AG20443 (cell line): ENCODE data around the gene STAC3.

Source experiments
- DNase-seq: peaks from one replicate; pipeline ENCODE4 v3.0.0; 2012; ENCODE audit warnings: low spot score, mixed read lengths

The STAC3 gene

GRCh38 chr12:57210461-57210860, 40.5 kb downstream of the STAC3 start:
- no peak for DNase-seq

GRCh38 chr12:57209916-57210315, 41.1 kb downstream of the STAC3 start:
- no peak for DNase-seq

GRCh38 chr12:57208631-57209282, 42.2 kb downstream of the STAC3 start:
- no peak for DNase-seq

GRCh38 chr12:57207731-57208630, 43.0 kb downstream of the STAC3 start:
- DNase-seq: no peak

GRCh38 chr12:57205931-57206330, 45.1 kb downstream of the STAC3 start:
- no peak for DNase-seq

- no peak for DNase-seq
Measured at GRCh38 chr12:57205186-57205585, 45.8 kb downstream of the STAC3 start.

GRCh38 chr12:57204454-57204853, 46.5 kb downstream of the STAC3 start:
- DNase-seq: no peak

GRCh38 chr12:57203791-57204190, 47.2 kb downstream of the STAC3 start:
- no peak for DNase-seq

- no peak for DNase-seq
Measured at GRCh38 chr12:57203201-57203600, 47.8 kb downstream of the STAC3 start.

GRCh38 chr12:57202321-57202720, 48.7 kb downstream of the STAC3 start:
- DNase-seq: no peak

GRCh38 chr12:57201631-57202030, 49.4 kb downstream of the STAC3 start:
- no peak for DNase-seq

GRCh38 chr12:57201219-57201618, 49.8 kb downstream of the STAC3 start:
- no peak for DNase-seq

GRCh38 chr12:57200497-57200896, 50.5 kb downstream of the STAC3 start:
- DNase-seq: no peak

- no peak for DNase-seq
Measured at GRCh38 chr12:57199191-57199590, 51.8 kb downstream of the STAC3 start.

- no peak for DNase-seq
Measured at GRCh38 chr12:57198329-57198728, 52.7 kb downstream of the STAC3 start.

- no peak for DNase-seq
Measured at GRCh38 chr12:57196956-57197355, 54.0 kb downstream of the STAC3 start.

GRCh38 chr12:57196439-57196838, 54.5 kb downstream of the STAC3 start:
- no peak for DNase-seq

- DNase-seq: no peak
Measured at GRCh38 chr12:57195611-57196371, 55.2 kb downstream of the STAC3 start.

- DNase-seq: no peak
Measured at GRCh38 chr12:57195186-57195585, 55.8 kb downstream of the STAC3 start.

- DNase-seq: no peak
Measured at GRCh38 chr12:57194253-57194652, 56.7 kb downstream of the STAC3 start.

GRCh38 chr12:57193706-57194245, 57.2 kb downstream of the STAC3 start:
- no peak for DNase-seq
